ENCODE data around the gene DEFB129.

- TF ChIP-seq CTCF (IDR thresholded peaks at IDR 0.05) (no peak), ZFX (IDR thresholded peaks at IDR 0.05; ENCODE audit: borderline replicate concordance) (no peak)
Measured at GRCh38 chr20:278181-278580, 51.1 kb downstream of the DEFB129 start.
